ENCODE measurements around the gene DNAH14. TPM values are rescaled to one million over a fixed set of nuclear protein-coding genes. Genes with fewer than 3 reads are reported as not detected.

The DNAH14 gene
- total and polyA plus RNA-seq, 2 of the 13 experiments (the other 11 are each of a cell fraction or from before 2014, with no cell fraction given): 4.5 to 27.5 TPM

GRCh38 chr1:225366018-225366417, 436.5 kb downstream of the DNAH14 start:
- TF ChIP-seq ZNF235 (CRISPR knock-in tag; IDR thresholded peaks at IDR 0.05; ENCODE audit: borderline replicate concordance) (no peak), NONO (IDR thresholded peaks at IDR 0.05) (no peak), NONO (CRISPR knock-in tag; conservative IDR thresholded peaks at IDR 0.05) (no peak), MAFF (IDR thresholded peaks at IDR 0.05; ENCODE audit: low read depth, low read length) (peak; percentile 60; the same call in 1 of the 2 replicates), MAFK (conservative IDR thresholded peaks at IDR 0.05 in 1 of 2, IDR thresholded peaks at IDR 0.05 in 1 of 2; ENCODE audit: low read length in 2 of 2) (peak; percentile 45 to 74; a peak in 3 of 4 replicates), SIN3B (IDR thresholded peaks at IDR 0.05; ENCODE audit: low read length) (no peak), ZNF576 (CRISPR knock-in tag; IDR thresholded peaks at IDR 0.05) (no peak)
- TF ChIP-seq, protein P1, sequence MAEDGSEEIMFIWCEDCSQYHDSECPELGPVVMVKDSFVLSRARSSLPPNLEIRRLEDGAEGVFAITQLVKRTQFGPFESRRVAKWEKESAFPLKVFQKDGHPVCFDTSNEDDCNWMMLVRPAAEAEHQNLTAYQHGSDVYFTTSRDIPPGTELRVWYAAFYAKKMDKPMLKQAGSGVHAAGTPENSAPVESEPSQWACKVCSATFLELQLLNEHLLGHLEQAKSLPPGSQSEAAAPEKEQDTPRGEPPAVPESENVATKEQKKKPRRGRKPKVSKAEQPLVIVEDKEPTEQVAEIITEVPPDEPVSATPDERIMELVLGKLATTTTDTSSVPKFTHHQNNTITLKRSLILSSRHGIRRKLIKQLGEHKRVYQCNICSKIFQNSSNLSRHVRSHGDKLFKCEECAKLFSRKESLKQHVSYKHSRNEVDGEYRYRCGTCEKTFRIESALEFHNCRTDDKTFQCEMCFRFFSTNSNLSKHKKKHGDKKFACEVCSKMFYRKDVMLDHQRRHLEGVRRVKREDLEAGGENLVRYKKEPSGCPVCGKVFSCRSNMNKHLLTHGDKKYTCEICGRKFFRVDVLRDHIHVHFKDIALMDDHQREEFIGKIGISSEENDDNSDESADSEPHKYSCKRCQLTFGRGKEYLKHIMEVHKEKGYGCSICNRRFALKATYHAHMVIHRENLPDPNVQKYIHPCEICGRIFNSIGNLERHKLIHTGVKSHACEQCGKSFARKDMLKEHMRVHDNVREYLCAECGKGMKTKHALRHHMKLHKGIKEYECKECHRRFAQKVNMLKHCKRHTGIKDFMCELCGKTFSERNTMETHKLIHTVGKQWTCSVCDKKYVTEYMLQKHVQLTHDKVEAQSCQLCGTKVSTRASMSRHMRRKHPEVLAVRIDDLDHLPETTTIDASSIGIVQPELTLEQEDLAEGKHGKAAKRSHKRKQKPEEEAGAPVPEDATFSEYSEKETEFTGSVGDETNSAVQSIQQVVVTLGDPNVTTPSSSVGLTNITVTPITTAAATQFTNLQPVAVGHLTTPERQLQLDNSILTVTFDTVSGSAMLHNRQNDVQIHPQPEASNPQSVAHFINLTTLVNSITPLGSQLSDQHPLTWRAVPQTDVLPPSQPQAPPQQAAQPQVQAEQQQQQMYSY (CRISPR knock-in tag; IDR thresholded peaks at IDR 0.05): no peak
- CTCF ChIA-PET (ENCODE audit: low intra/inter-chr PET ratio, low total read pairs): no interaction called here
- H4K20me1 ChIP-seq (ENCODE audit: insufficient read depth, low read length): no peaks in the 10 kb centered on the region
- DNase-seq (ENCODE audit: low spot score): no peak
- no TSS peak for BruUV-seq (replicated peaks)
- H3K9ac ChIP-seq (ENCODE audit: insufficient read depth, low read depth, low read length): no peak overlapping the region
- H3K27me3 ChIP-seq (ENCODE audit: control insufficient read depth in 1 of 2, insufficient read depth in 2 of 2, low read length in 2 of 2): no peaks in the 10 kb centered on the region; a peak in 1 of 5 replicates
- H2AFZ ChIP-seq (ENCODE audit: low read length): no peak overlapping the region
- no peaks in the 10 kb centered on the region for H3K36me3 ChIP-seq (replicated peaks in 1 of 2; ENCODE audit: control insufficient read depth in 1 of 2, insufficient read depth in 2 of 2, low read length in 2 of 2)
- H3K4me2 ChIP-seq (ENCODE audit: low read depth, low read length): no peak overlapping the region
- H3K27ac ChIP-seq (ENCODE audit: extremely low read length, insufficient read depth, low read length): no peak overlapping the region
- H3K4me1 ChIP-seq (ENCODE audit: insufficient read depth, low read length): no peaks in the 10 kb centered on the region
- FAIRE-seq: no peak
- intact Hi-C loops (cut with micrococcal nuclease; ENCODE audit: unreplicated experiment) (no loop called here), in situ Hi-C loops (cut with HindIII; ENCODE audit: extremely low pct_ligation_motif_present, low pct_unique_long_range_greater_than_20kb) (no loop called here)
- H3K79me2 ChIP-seq (ENCODE audit: insufficient read depth, low read length): no peaks in the 10 kb centered on the region
- ATAC-seq: no peak
- no peak overlapping the region for H3K4me3 ChIP-seq (replicated peaks in 1 of 3; ENCODE audit: insufficient read depth in 1 of 3, low read depth in 2 of 3, low read length in 3 of 3)
- H3K9me3 ChIP-seq (ENCODE audit: low read length): no peaks in the 10 kb centered on the region
- POLR2A ChIA-PET: no interaction called here
